NOMO-1 treated with dmso at 0.1 percent for 144 hours (cell line): ENCODE measurements around the gene DNMT3B.
"Not testable (repeated sequence)": the region's sequence is repeated elsewhere in the genome, so short reads cannot be mapped to it uniquely, and the experiment has no call there.

Experiments used
- DNase-seq: peaks from one replicate; lab custom pipeline; 2025; ENCODE audit not compliant: unreplicated experiment; lab: John Stamatoyannopoulos, UW

The DNMT3B gene

GRCh38 chr20:32761831-32762753 is at the start of gene DNMT3B:
Gene DNMT3B, plus strand, starts transcription at chr20:32762385. Its CDS starts 17,939 bp downstream, at chr20:32780324.
- peak; percentile 42 for DNase-seq

DNA sequence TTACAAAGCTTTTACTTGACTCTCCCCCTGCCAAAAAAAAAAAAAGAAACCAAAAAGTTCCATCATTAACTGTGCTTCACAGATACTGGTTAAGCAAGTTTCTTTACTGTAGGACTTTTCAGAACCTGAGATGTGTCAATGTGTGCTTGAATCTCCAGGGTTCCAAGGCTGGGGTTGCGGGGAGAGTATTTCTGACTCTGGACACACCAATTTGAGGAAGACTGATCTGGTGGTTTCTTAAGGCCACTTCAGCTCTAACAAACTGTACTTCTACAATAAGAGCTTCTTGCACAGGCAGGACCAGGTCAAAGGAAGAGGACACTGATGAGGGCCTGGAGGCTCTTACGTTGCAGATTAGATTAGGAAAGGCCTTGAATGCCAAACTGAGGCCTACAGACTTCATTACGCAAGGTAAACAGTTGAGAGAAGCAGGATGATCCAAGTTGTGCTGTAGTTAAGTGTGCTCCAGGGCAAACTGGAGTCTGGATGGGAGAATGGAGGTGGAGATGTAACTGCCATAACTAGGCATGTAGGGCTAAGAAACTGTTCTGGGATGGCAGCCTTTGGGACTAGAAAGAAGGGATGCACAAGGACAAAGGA is 43.3 kb upstream of the DNMT3B start:
- no peak for DNase-seq

- no peak for DNase-seq
Observed at GRCh38 chr20:32727683-32728082, 34.5 kb upstream of the DNMT3B start.

- not testable (repeated sequence) for DNase-seq
Observed at GRCh38 chr20:32728435-32728834, 33.8 kb upstream of the DNMT3B start.

- not testable (repeated sequence) for DNase-seq
Observed at GRCh38 chr20:32729334-32729733, 32.9 kb upstream of the DNMT3B start.

DNA sequence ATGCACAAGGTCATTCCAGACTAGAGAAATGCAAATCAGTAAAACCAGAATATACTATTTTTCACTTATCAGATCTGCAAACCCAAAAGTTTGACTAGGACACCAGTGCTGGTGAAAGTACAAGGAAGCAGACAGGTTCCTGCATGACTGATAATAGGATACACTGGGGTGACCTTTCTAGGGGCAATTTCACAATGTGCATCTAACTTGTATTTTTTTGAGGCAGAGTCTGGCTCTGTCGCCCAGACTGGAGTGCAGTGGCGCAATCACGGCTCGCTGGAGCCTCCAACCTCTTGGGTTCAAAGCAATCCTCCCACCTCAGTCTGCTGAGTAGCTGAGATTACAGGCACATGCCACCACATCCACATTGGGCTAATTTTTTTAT is 30.3 kb upstream of the DNMT3B start:
- peak; percentile 54 for DNase-seq

DNA sequence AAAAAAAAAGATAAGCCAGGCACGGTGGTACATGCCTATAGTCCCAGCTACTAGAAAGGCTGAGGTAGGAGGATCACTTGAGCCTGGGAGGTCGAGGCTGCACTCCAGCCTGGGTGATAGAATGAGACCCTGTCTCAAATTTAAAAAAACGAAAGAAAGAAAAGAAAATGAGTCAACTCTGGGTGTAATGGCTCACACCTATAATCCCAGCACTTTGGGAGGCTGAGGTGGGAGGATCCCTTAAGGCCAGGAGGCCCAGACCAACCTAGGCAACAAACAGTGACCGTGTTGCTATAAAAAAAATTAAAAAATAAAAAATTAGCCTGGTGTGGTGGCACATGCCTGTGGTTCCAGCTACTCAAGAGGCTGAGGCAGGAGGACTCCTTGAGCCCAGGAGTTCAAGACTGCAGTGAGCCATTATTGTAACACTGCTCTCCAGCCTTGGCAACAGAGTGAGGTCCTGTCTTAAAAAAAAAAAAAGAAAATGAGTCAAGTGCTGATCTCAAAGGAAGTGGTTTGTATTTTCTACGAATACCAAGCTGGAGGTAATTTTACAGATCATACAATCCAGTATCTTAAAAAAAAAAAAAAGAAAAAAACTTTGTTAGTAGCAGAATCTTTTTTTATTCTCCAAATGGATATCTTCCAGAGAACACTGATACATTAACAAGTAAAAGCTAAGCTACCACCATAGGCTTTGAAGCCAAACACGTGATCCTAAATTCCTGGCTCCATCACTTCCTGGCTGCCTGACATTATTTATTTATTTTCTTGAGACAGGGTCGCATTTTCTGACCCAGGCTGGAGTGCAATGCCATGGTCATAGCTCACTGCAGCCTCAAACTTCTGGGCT is 24.6 kb upstream of the DNMT3B start:
- no peak for DNase-seq

- DNase-seq: no peak
Observed at GRCh38 chr20:32741151-32741550, 21.0 kb upstream of the DNMT3B start.

DNA sequence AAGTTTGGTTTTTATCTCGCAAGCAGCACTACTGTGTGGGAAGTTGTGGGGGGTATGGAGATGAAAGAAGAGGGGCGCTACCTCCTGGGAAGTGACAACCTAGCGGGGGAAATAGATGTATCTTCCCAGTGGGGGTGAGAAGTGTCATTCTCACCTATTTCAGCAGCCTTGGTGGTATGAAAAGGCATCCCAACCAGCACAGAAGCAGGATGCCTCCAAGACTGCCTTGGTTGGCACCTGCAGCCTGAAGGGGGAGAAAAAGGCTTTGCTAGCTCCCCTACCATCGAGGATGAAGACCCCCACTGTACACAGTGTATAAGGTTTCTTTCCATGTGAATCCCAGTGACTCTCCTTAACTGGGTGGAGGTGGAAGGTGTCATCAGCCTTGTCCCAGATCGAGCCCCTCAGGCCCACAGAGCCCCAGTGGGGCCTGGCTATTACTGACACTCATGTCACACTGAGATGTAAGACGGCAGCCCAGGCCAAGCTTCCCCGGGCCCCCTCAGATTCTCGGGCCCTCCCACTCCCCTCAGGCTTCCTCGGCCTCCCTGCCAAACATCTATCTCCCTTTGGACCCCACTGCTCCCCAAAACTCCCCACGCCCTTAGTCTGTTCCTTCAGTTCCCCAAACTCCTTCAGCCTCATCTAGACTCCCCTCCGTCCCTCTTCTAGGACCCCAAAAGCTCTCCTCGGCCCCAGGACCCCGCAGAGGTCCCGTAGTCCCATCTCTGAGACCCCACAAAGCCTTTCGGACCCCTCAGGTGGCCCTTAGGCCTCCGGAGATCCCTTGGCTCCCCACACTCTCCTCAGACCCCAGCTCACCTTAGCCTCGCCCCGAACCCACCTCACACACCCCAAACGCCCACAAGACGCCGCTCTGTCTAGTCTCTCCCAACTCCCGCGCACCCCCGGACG is 19.6 kb upstream of the DNMT3B start:
- no peak for DNase-seq

GRCh38 chr20:32743237-32744112 is 18.7 kb upstream of the DNMT3B start, which contains the start of gene COMMD7:
Gene COMMD7, minus strand, starts transcription at chr20:32743467. Its CDS starts 76 bp downstream, at chr20:32743391.
- DNase-seq: peak; percentile 45

DNA sequence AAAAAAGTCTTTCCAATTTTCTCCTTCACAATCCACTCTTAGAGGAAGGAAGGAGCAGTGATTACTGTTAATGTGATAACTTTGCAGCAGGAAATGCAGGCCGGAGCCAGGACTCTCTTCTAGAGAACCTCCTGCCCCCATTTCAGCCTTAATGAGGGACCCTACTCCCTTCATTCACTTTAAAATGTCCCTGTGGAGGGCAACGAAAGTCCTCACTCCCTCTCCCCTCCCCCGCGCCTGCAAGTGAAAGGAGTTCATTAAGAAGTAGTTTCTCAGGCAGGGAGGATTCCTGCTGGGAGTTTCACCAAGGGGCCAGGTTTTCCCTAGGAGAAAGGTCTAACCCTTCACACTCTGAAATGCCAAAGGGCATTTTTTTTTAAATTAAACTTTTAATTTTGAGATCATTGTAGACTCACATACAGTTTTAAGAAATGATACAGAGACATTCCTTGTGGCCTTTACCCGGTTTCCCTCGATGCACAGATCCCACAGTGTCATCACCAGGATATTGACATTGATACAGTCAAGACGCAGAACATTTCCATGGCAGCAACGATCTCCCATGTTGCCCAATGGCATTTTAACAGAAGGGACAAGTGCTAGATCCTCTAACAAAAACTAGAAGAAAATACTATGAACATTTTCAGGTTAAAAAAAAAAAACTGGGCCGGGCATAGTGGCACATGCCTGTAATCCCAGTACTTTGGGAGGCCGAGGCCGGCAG is 12.1 kb upstream of the DNMT3B start:
- DNase-seq: no peak

- DNase-seq: no peak
Observed at GRCh38 chr20:32751293-32751692, 10.9 kb upstream of the DNMT3B start.

DNA sequence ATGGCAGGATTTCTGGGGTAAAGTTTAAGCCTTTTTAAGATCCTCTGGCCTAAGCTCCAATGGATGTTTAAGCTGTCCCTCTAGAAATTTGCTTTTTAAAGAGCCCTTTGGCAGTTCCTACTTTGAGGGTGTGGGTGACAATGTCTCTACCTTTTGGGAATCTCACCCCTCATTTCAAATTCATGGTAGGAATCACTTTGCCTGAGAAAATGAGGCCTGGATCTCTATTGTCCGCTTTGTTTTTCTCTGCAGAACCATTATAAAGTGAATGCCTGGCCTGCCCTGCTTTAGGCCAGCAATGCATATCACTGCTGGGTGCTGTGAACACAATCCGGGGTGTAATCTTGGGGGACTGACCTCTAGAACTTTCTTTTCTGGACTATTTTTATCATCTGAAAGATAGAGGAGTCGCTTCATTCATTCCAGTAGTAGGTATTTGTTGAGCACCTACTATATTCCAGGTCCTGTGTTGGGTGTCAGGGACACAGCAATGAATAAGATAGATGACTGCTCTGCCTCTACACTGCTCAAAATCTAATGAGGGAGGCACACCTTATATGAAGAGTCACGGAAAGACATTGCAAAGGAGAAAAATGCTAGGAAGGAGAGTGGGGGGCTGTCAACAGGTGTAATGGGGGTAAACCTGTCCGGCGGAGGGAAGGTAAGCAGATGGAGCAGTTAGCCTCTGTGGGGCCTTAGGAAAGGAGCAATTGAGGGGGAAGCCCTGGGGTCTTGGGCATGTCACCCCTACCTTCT is 10.3 kb upstream of the DNMT3B start:
- DNase-seq: no peak

DNA sequence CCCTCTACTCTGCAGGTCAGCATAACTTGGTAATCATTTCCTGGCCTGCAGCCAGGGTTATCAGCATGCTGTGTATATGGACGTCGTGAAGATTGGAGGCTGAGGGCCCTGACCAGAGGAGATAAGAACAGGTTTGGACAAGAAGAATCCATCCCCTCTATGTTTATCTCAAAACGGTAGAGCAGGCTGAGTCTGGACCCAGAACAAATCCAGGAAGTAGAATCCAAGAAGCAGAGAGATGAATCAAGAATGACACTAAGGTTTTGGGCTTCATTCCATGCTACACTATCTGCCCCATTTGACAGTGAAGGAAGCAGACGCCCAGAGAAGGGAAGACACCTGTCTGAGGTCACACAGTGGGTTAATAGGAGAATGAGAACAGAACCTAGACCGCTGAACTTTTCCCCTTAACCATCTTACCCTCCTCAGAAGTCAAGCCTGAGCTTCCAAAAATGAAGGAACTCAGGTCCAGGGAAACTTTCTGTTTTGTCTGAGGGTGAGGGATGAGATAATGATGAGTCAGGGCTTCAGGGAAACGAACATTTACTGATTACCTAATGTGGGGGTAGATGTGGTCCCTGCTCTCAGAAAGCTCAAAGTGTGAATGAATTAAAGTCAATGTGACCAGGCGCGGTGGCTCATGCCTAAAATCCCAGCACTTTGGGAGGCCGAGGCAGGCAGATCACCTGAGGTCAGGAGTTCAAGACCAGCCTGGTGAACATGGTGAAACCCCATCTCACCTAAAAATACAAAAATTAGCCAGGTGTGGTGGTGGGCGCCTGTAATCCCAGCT is 9.5 kb upstream of the DNMT3B start:
- no peak for DNase-seq

GRCh38 chr20:32753731-32754130 is 8.5 kb upstream of the DNMT3B start:
- no peak for DNase-seq

DNA sequence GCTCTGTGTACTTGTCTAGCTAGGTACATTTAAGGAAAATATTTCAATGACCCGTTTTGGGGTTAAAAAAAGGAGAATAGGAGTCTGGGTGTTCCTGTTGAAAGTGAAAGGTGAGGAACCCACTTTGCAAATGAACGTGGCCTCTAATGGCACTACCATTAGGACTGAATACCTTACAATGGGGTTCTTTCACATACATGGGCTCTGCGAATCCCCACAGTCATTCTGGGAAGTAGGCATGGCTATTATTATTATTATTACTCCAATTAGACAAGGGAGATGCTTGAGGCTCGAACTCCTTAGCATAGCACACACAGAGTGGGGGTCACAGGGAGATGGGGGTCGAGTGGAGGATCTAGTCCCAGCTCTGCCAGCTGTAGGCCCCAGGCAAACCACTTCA is 6.0 kb upstream of the DNMT3B start:
- no peak for DNase-seq

DNA sequence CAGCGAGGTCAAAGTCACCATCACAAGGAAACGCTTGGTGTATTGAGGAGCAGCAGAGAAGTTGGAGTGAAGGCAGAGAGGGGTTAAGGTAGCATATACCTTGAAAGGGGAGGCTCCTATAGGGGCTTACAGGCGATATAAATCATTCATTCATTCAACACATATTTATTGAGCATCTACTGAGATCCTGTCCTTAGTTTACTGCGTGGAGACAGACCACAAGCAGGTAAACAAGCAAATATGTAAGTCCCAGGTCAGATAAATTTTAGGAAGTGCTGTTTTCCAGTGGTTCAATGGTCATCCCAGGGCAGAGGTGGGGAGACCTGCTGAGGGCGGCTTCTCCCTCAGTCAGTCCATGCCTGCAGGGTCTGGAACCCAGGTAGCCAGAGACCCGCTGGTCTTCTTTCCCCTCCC is 761 bp upstream of the DNMT3B start:
- no peak for DNase-seq
